T follicular helper cell (primary cell): ENCODE results near the gene FKBP4.
A peak's percentile ranks its signal among the peaks of the same experiment; 100 is the strongest.
"Not testable (repeated sequence)": the region's sequence is repeated elsewhere in the genome, so short reads cannot be mapped to it uniquely, and the experiment has no call there.

ENCODE experiments used
- DNase-seq: peaks from one replicate; pipeline ENCODE4 v3.0.0-alpha.2; 2020; ENCODE audit warnings: low read depth
- total RNA-seq, 2 experiments: gene quantifications; one replicate each; lab custom pipeline; 2026; lab: John Stamatoyannopoulos, UW

Gene FKBP4
- 73.1 to 399 reads per million in 2 experiments for total RNA-seq

GRCh38 chr12:2794736-2795289 lies at the start of gene FKBP4:
Gene FKBP4 (plus strand): TSS chr12:2794970. CDS start chr12:2795140, 170 bp downstream.
- DNase-seq = peak; percentile 87

- DNase-seq = no peak
Measured at GRCh38 chr12:2745655-2746054, 49.1 kb upstream of the FKBP4 start.

DNA sequence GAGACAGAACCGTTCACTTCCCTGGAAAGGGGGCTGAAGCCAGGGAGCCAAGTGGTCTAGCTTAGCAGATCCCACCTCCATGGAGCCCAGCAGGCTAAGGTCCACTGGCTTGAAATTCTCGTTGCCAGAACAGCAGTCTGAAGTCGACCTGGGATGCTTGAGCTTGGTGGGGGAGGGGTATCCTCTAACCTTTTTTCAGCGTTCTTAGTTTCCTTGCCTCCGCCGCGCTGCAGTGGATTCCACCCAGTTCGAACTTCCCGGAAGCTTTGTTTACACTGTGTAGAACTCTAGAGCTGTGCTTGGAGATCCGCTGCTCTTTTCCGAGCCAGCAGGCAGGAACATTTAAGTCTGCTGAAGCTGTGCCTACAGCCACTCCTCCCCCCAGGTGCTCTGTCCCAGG lies 45.2 kb upstream of the FKBP4 start:
- no peak for DNase-seq

GRCh38 chr12:2750185-2750584 lies 44.6 kb upstream of the FKBP4 start:
- no peak for DNase-seq

DNA sequence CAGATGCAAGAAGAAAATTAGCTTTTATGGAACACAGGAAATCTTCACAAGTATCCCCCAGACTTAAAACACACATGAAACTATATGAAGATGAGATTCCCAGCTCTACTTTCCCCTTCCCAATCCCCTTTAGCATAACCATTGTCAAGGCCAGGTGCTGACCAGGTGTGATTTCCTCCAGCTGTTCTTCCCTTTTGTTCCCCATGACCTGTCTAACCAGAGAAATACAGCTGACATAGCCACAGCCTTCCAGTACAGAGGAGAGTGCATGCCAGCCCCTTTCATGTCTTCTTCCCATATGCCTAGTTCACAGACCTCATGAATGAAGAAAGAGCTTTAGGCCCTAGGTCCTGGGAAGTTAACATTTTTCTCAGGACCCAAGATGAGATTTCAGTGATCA lies 43.5 kb upstream of the FKBP4 start:
- DNase-seq = no peak

- no peak for DNase-seq
Measured at GRCh38 chr12:2751686-2752085, 43.1 kb upstream of the FKBP4 start.

DNA sequence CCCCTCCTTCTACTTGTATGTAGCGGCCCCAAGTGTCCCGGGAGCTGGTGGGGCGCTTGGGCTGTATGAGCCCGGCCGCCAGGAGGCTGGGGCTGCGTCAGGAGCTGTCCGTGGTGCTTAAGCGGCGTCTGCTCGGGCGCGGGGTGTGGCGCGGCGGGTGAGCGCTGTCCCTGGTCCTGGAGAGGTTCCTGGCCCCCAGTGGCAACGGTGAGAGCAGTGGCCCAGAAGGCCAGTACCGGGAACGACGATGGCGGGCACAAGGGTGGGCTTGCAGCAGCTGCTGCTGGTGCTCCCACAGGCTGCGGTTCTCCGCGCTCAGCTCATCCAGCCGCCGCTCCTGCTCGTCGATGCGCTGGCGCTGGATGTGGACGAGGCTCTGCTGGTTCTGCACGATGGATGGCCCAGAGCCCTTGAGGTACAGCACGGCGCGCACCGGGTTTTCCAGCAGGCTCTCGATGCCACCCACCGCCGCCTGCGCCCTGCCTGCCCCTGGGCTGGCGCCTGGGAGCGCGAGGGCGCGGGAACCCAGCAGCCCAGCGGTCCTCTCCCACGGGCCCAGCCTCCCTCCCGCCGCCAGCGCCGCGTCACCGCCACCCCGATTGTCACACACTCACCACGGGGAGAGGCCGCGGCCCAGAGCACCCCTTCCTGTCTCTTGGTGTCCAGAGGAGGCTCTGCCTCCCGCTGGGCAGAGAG lies 41.9 kb upstream of the FKBP4 start:
- DNase-seq = peak; percentile 68

DNA sequence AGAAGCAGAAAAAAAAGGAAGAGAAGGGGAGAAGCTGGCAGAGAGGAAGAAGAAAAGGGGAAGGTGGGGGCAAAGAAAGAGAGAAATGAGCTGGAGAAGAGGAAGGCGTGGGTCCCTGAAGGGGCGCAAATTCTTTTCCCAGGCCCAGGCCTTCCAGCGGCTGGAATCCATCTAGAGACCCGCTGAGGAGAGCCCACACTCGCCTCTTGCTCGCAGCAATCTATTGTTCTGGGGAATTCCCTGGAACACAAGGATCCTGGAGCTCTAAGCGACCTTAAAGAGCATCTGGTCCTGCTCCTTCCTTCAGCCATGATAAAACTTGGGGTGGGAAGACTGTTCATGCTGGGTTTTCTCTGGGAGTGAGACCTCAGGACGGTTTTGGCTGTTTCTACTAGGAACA lies 41.2 kb upstream of the FKBP4 start:
- DNase-seq = no peak

GRCh38 chr12:2754208-2754607 lies 40.6 kb upstream of the FKBP4 start:
- DNase-seq = no peak

DNA sequence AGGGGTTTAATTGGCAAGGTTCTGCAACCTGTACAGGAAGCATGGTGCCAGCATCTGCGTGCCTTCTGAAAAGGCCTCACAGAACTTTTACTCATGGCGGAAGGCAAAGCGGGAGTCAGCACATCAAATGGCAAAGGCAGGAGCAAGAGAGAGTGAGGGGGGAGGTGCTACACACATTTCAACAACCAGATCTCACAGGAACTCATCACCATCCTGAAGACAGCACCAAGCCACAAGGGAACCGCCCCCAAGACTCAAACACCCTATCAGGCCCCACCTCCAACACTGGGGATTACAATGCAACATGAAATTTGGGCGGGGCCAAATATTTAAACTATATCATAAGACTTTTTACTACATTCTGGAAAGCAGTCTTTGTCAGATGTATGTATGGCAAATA lies 38.0 kb upstream of the FKBP4 start:
- DNase-seq = no peak

DNA sequence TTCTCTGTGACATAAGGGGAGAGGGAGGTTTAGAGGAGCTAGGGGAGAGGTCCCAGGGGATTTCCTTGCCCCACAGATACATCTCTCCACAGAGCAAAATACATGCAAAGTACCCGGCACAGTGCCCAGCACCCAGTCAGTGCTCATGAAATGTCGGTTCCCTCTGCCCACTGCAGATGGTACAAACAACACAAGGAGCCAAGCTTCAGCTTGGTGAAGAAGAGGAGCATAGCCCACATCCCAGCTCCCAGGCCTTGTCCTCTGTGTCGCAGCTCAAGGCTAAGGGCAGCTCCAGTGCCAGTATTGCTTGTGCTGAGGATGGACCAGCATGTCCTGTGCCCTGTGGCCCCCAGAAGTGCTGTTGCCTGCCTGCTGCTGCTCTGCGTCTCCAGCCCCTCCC lies 35.0 kb upstream of the FKBP4 start:
- no peak for DNase-seq

DNA sequence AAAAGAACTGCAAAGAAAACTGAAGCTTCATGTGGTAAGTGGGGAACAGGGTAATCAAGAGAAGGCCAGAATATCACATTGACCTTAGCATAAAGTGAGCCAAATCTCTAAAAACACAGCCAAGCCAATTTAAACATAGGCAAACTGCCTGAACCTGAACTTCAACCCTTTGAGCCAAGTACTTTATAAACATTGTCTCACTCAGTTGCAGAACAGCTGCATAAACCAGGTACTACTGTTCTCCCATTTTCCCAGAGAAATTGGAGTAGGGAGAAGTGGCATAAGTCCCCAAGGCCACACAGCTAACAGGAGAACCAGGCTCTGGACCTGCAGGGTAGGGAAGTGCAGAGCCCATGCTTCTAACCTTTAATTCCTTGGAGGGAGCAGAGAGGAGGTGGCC lies 30.4 kb upstream of the FKBP4 start:
- no peak for DNase-seq

GRCh38 chr12:2765052-2765451 lies 29.7 kb upstream of the FKBP4 start:
- no peak for DNase-seq

- no peak for DNase-seq
Measured at GRCh38 chr12:2765608-2766007, 29.2 kb upstream of the FKBP4 start.

DNA sequence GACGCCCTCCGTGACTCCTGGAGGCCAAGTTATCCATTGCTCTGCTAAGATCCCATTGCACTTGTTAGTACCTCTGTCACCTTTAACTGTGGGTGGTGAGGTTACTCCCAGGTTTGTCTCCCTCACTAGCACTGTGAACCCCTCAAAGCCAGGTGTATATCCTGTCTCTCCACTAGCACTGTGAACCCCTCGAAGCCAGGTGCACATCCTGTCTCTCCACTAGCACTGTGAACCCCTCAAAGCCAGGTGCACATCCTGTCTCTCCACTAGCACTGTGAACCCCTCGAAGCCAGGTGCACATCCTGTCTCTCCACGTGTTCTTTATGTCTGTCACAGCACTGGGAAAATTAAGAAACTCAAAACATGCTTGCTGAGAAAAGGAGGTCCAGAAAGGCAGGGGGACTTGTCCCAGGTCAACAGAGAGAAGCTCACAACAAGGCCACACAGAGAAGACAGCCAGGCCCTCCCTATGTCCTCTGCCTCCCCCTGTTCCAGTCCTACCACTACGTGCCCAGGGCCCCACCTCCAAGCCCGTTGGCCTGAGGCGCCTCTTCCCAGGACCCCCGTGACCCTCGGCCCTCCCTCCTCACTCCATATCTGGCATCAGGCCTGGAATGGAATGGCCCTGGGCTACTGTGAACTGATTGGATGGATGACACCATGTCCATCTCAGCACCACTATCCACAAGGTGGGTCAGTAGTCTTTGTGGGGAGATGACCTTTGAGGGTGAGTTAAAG lies 26.4 kb upstream of the FKBP4 start:
- DNase-seq = no peak

DNA sequence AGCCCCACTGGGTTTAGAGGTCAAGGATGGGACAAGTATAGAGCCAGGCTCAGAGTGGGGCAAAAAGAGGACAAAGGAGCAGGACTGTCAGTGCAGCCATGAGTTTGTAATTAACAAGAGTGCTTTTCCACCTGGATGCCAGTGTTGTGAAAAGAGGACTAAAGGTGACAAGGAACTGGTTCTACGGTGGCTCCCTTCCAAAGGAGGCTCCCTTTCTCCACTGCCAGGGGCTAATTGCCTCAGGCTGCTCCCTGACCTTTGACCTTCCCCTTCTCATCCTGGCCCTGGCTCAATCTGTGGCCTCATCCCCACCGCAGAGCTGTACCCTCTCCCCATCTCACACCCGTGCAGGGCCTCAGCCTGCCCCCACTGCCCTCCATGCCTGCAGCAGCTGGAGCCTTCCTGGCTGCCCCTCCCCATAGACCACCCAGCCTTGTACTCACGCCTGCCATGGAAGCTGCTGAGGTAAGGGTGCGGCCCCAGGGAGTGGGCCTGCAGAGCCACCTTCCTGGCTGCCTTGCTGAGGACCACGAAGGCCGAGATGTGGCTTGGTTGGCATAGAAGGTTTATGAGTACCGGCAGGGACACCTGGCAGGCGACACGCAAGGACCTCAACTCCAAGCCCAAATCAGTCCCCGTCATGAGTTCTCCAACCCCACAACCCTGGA lies 24.8 kb upstream of the FKBP4 start:
- DNase-seq = no peak

- not testable (repeated sequence) for DNase-seq
Measured at GRCh38 chr12:2770544-2770943, 24.2 kb upstream of the FKBP4 start.

DNA sequence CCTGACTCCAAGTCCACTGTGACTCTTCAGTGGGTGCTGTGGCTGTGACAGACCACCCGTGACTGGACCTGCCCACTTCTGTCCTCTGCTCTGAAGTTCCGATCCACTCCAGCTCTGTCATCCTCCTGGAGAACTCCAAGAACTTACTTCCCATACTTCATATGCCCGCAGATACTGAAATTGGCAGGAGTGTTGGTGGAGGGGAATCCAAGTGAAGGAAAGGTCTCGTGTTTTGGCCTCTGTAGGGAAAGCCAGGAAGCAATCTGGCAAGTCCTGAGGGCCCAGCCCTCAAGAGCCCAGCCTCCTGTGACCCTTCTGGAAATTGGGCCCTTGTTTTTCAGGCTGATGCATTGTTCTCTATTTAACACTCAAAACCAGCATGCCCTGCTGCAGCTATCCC lies 22.4 kb upstream of the FKBP4 start:
- DNase-seq = no peak

GRCh38 chr12:2773199-2773875 lies 21.4 kb upstream of the FKBP4 start:
- no peak for DNase-seq

GRCh38 chr12:2775431-2775830 lies 19.3 kb upstream of the FKBP4 start:
- no peak for DNase-seq

DNA sequence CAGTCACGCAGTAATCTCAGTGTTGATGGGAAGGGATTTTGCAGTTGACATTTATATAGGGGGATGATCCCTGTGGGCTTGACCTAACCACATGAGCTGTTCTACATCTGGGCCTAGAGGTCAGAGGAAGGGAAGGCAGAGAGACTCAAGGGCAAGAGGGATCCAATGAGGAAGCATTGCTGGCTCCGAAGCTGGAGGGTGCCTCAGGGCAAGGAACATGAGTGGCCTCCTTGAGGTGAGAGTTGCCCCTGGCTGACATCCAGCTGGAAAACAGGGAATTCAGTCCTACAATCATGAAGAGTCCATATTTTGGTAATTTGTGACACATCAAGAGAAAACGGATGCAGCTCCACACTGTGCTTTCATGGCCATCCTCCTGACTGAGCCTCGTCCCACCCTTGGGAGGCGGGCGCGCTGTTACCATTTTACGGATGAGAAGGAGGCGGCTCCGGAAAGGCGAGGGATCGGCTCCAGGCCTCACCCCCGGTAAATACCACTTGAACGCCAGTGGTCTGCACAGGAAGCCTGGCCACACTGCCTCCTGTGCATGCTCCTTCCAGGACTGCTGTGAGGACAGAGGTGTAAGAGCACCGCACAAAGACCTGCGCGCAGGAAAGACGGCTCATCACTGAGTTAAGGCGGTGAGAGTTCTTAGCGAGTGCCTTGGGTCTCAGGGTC lies 18.5 kb upstream of the FKBP4 start:
- DNase-seq = no peak

- no peak for DNase-seq
Measured at GRCh38 chr12:2779281-2779680, 15.5 kb upstream of the FKBP4 start.
